ENCODE measurements around the gene DPY30.

DNA sequence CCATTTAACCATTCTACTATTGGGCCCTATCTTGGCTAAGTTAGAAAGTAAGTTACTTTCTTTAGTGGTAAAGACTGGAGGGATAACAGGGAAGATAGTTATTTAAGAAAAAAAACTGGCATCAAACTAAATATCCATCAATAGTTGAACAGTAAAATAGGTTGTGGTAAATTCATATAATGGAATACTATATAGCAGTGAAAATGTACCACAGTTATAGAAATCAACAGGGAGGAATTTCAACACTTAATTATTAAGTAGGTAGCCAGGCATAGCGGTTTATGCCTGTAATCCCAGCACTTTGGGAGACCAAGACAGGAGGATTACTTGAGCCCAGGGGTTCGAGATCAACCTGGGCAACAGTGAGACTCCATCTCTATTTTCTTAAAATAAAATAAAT is 20.7 kb upstream of the DPY30 start:
- no peak for TF ChIP-seq POLR2A (IDR thresholded peaks at IDR 0.05)
- TF ChIP-seq, protein P1, sequence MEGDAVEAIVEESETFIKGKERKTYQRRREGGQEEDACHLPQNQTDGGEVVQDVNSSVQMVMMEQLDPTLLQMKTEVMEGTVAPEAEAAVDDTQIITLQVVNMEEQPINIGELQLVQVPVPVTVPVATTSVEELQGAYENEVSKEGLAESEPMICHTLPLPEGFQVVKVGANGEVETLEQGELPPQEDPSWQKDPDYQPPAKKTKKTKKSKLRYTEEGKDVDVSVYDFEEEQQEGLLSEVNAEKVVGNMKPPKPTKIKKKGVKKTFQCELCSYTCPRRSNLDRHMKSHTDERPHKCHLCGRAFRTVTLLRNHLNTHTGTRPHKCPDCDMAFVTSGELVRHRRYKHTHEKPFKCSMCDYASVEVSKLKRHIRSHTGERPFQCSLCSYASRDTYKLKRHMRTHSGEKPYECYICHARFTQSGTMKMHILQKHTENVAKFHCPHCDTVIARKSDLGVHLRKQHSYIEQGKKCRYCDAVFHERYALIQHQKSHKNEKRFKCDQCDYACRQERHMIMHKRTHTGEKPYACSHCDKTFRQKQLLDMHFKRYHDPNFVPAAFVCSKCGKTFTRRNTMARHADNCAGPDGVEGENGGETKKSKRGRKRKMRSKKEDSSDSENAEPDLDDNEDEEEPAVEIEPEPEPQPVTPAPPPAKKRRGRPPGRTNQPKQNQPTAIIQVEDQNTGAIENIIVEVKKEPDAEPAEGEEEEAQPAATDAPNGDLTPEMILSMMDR (IDR thresholded peaks at IDR 0.05) = no peak
- TF ChIP-seq POLR2AphosphoS5 (IDR thresholded peaks at IDR 0.05) = no peak
- TF ChIP-seq EP300 (IDR thresholded peaks at IDR 0.05; ENCODE audit: low read depth) = no peak
